ENCODE data around the gene SIGLECL1.

GRCh38 chr19:51253088-51253806 lies 2.4 kb downstream of the SIGLECL1 start:
- TF ChIP-seq EZH2 (IDR thresholded peaks at IDR 0.05; ENCODE audit: insufficient read depth, poor library complexity, severe bottlenecking) (no peak), EZH2phosphoT487 (IDR thresholded peaks at IDR 0.05; ENCODE audit: insufficient read depth, low read depth) (no peak)

All from GM23248 (cell line).